CD4-positive, alpha-beta memory T cell (primary cell): ENCODE data around the gene BICD2. TPM values are rescaled to one million over a fixed set of nuclear protein-coding genes. Genes with fewer than 3 reads are reported as not detected.

Experiments
- CTCF ChIA-PET: fragments of 350-600 bp; sonication (Branson Sonifier 250); formaldehyde crosslinking; loops from one replicate; lab custom pipeline; 2021; ENCODE audit warnings: inconsistent platforms; ENCODE audit not compliant: partially characterized antibody; lab: Charles Lee
- POLR2A ChIA-PET: fragments of 350-600 bp; sonication (Branson Sonifier 250); formaldehyde crosslinking; loops from one replicate; lab custom pipeline; 2021; ENCODE audit not compliant: partially characterized antibody; lab: Charles Lee
- DNase-seq, 5 donors: peaks; one replicate each; pipeline versions ENCODE4 v3.0.0 to v3.0.0-alpha.2; 2020 to 2022; ENCODE audit warnings: mixed read lengths in 1 of 5
- H3K27ac ChIP-seq: one replicate; pipeline ENCODE4 v1.7.0; 2013; ENCODE audit warnings: low read depth, low read length
- H3K27me3 ChIP-seq: 2 replicates; pipeline ENCODE4 v1.7.0; 2013; ENCODE audit warnings: mild to moderate bottlenecking, low read length, moderate library complexity; ENCODE audit not compliant: insufficient read depth
- H3K36me3 ChIP-seq: 2 replicates; pipeline ENCODE4 v1.7.0; 2013; ENCODE audit warnings: mild to moderate bottlenecking, low read length, moderate library complexity; ENCODE audit not compliant: insufficient read depth
- H3K4me1 ChIP-seq: 2 replicates; pipeline ENCODE4 v1.7.0; 2013; ENCODE audit warnings: mild to moderate bottlenecking, low read length, moderate library complexity; ENCODE audit not compliant: insufficient read depth
- H3K4me3 ChIP-seq, 2 donors: one replicate each; pipeline ENCODE4 v1.7.0; 2013; ENCODE audit warnings: low read length in 2 of 2, mild to moderate bottlenecking in 1 of 2
- H3K9me3 ChIP-seq, 2 donors: one replicate each; pipeline ENCODE4 v1.7.0; 2013; ENCODE audit warnings: low read length in 2 of 2, control low read depth in 1 of 2; ENCODE audit not compliant: control insufficient read depth in 1 of 2
- H3K27ac Mint-ChIP-seq, 7 donors: one replicate each; pipeline ENCODE4 v1.8.0; 2020 to 2021; ENCODE audit warnings: mixed read lengths in 7 of 7, mild to moderate bottlenecking in 6 of 7, inconsistent platforms in 3 of 7, moderate library complexity in 3 of 7
- H3K27me3 Mint-ChIP-seq, 2 donors: one replicate each; pipeline ENCODE4 v1.8.0; 2020 to 2021; ENCODE audit warnings: mixed read lengths in 2 of 2
- H3K36me3 Mint-ChIP-seq, 2 donors: one replicate each; pipeline ENCODE4 v1.8.0; 2020 to 2021; ENCODE audit warnings: mixed read lengths in 2 of 2, inconsistent platforms in 1 of 2, mild to moderate bottlenecking in 1 of 2
- H3K4me1 Mint-ChIP-seq, 4 donors: one replicate each; pipeline ENCODE4 v1.8.0; 2020 to 2021; ENCODE audit warnings: mixed read lengths in 4 of 4, mild to moderate bottlenecking in 1 of 4
- H3K4me3 Mint-ChIP-seq, 8 donors: one replicate each; pipeline ENCODE4 v1.8.0; 2020 to 2021; ENCODE audit warnings: mixed read lengths in 8 of 8, mild to moderate bottlenecking in 7 of 8, moderate library complexity in 6 of 8, inconsistent platforms in 3 of 8
- H3K9me3 Mint-ChIP-seq, 8 donors: one replicate each; pipeline ENCODE4 v1.8.0; 2020 to 2021; ENCODE audit warnings: mixed read lengths in 8 of 8, mild to moderate bottlenecking in 5 of 8, inconsistent platforms in 3 of 8, moderate library complexity in 1 of 8
- intact Hi-C: fragments of 100-400 bp; cut with micrococcal nuclease; formaldehyde crosslinking; loops from one replicate; pipeline ENCODE4 v1.15.1; 2023
- polyA plus RNA-seq, 2 donors: library from polyadenylated mRNA; unstranded; fragments of 300-500 nt; fragmentation: Illumina TruSeq; gene quantifications; one replicate each; pipeline ENCODE4 v1.2.3, GENCODE V29; 2021
- total RNA-seq, 2 experiments: library from RNA; stranded (reverse); gene quantifications; one replicate each; pipeline ENCODE4 v1.2.3, GENCODE V29; 2021

Gene BICD2
- total and polyA plus RNA-seq, 4 experiments from 2014 or later = 3.8 to 34.2 (median 26.7) TPM

GRCh38 chr9:92745881-92746280 lies 18.8 kb downstream of the BICD2 start:
- H3K27ac ChIP-seq = no peak overlapping the region
- Mint-ChIP-seq H3K4me3 (peak overlapping the region in 1 of 8 donors; percentile 12), H3K9me3 (no peaks in the 10 kb centered on the region), H3K4me1 (peaks cover 49 to 79% (median 61%) of the 10 kb centered on the region in 4 donors), H3K27ac (peak overlapping the region in 1 of 7 donors; percentile 48), H3K36me3 (peaks cover 3 to 4% of the 10 kb centered on the region in 2 donors), H3K27me3 (no peaks in the 10 kb centered on the region)
- H3K36me3 ChIP-seq = no peaks in the 10 kb centered on the region
- DNase-seq = no peak
- no peaks in the 10 kb centered on the region for H3K9me3 ChIP-seq
- peaks cover 42% of the 10 kb centered on the region for H3K4me1 ChIP-seq
- POLR2A ChIA-PET = no interaction called here
- CTCF ChIA-PET = interaction anchor here (1.0 to 1.2 kb wide), 2 partner anchors 30 to 363 kb away, joined by 3 read pairs; no protein-coding TSS in a partner anchor
- no peaks in the 10 kb centered on the region for H3K27me3 ChIP-seq
- intact Hi-C loops = no loop called here
- H3K4me3 ChIP-seq = no peak overlapping the region

- no peak overlapping the region for H3K4me3 Mint-ChIP-seq
- Histone ChIP-seq H3K4me3 (no peak overlapping the region), H3K36me3 (no peaks in the 10 kb centered on the region), H3K4me1 (peaks cover 47% of the 10 kb centered on the region), H3K9me3 (no peaks in the 10 kb centered on the region), H3K27ac (no peak overlapping the region), H3K27me3 (no peaks in the 10 kb centered on the region)
- peaks cover 50 to 82% (median 65%) of the 10 kb centered on the region in 4 donors for H3K4me1 Mint-ChIP-seq
- ChIA-PET POLR2A (interaction anchor here (0.7 kb wide), 1 partner anchor 9 kb away, joined by 3 read pairs; no protein-coding TSS in a partner anchor), CTCF (interaction anchor here (1.0 kb wide), 1 partner anchor 363 kb away, joined by 3 read pairs; no protein-coding TSS in a partner anchor)
- H3K27me3 Mint-ChIP-seq = no peaks in the 10 kb centered on the region
- H3K27ac Mint-ChIP-seq = peak overlapping the region in 4 of 7 donors; percentile 57 to 89 (median 70)
- H3K36me3 Mint-ChIP-seq = peaks cover under 1 to 3% of the 10 kb centered on the region in 2 donors
- H3K9me3 Mint-ChIP-seq = no peaks in the 10 kb centered on the region
- no peak for DNase-seq
- intact Hi-C loops = no loop called here
Measured at GRCh38 chr9:92745331-92745730, 19.3 kb downstream of the BICD2 start.

- ChIA-PET CTCF (no interaction called here), POLR2A (no interaction called here)
- Histone ChIP-seq H3K27me3 (no peaks in the 10 kb centered on the region), H3K4me1 (peaks cover 75% of the 10 kb centered on the region), H3K27ac (no peak overlapping the region), H3K36me3 (no peaks in the 10 kb centered on the region), H3K4me3 (no peak overlapping the region), H3K9me3 (no peaks in the 10 kb centered on the region)
- Mint-ChIP-seq H3K4me1 (peaks cover 59 to 90% (median 77%) of the 10 kb centered on the region in 4 donors), H3K9me3 (no peaks in the 10 kb centered on the region), H3K27me3 (no peaks in the 10 kb centered on the region), H3K27ac (peak overlapping the region in 6 of 7 donors; percentile 18 to 75 (median 48)), H3K4me3 (peak overlapping the region in 1 of 8 donors; percentile 3), H3K36me3 (no peaks in the 10 kb centered on the region)
- intact Hi-C loops = no loop called here
- DNase-seq = no peak
Measured at GRCh38 chr9:92740969-92741368, 23.7 kb downstream of the BICD2 start.

- peaks cover 75% of the 10 kb centered on the region for H3K4me1 ChIP-seq
- peak overlapping the region in 2 of 8 donors; percentile 2 to 23 for H3K4me3 Mint-ChIP-seq
Measured at GRCh38 chr9:92740446-92740961, 24.1 kb downstream of the BICD2 start.

GRCh38 chr9:92740009-92740408 lies 24.6 kb downstream of the BICD2 start:
- Mint-ChIP-seq H3K27me3 (no peaks in the 10 kb centered on the region), H3K9me3 (no peaks in the 10 kb centered on the region), H3K27ac (peak overlapping the region in 6 of 7 donors; percentile 5 to 84 (median 56)), H3K4me3 (peak overlapping the region in 3 of 8 donors; percentile 7 to 24 (median 23)), H3K36me3 (no peaks in the 10 kb centered on the region), H3K4me1 (peaks cover 54 to 90% (median 76%) of the 10 kb centered on the region in 4 donors)
- Histone ChIP-seq H3K27ac (no peak overlapping the region), H3K4me3 (no peak overlapping the region), H3K36me3 (no peaks in the 10 kb centered on the region), H3K4me1 (peaks cover 72% of the 10 kb centered on the region), H3K9me3 (no peaks in the 10 kb centered on the region), H3K27me3 (no peaks in the 10 kb centered on the region)
- POLR2A ChIA-PET = no interaction called here
- intact Hi-C loops = no loop called here
- CTCF ChIA-PET = no interaction called here
- DNase-seq = no peak

More at GRCh38 chr9:92740446-92740961, 24.1 kb downstream of the BICD2 start:
- Mint-ChIP-seq H3K9me3 (no peaks in the 10 kb centered on the region), H3K4me1 (peaks cover 57 to 90% (median 76%) of the 10 kb centered on the region in 4 donors), H3K36me3 (no peaks in the 10 kb centered on the region), H3K27me3 (no peaks in the 10 kb centered on the region), H3K27ac (peak overlapping the region in 5 of 7 donors; percentile 45 to 74 (median 47))
- Histone ChIP-seq H3K9me3 (no peaks in the 10 kb centered on the region), H3K27ac (no peak overlapping the region), H3K27me3 (no peaks in the 10 kb centered on the region), H3K4me3 (no peak overlapping the region), H3K36me3 (no peaks in the 10 kb centered on the region)
- DNase-seq = no peak
- POLR2A ChIA-PET = no interaction called here
- CTCF ChIA-PET = no interaction called here
- intact Hi-C loops = no loop called here

GRCh38 chr9:92739346-92739970 lies 25.2 kb downstream of the BICD2 start:
- intact Hi-C loops = no loop called here
- Histone ChIP-seq H3K27me3 (no peaks in the 10 kb centered on the region), H3K27ac (no peak overlapping the region), H3K36me3 (no peaks in the 10 kb centered on the region), H3K4me1 (peaks cover 72% of the 10 kb centered on the region), H3K4me3 (no peak overlapping the region), H3K9me3 (no peaks in the 10 kb centered on the region)
- no peaks in the 10 kb centered on the region for H3K27me3 Mint-ChIP-seq
- H3K9me3 Mint-ChIP-seq = no peaks in the 10 kb centered on the region
- H3K4me1 Mint-ChIP-seq = peaks cover 52 to 85% (median 74%) of the 10 kb centered on the region in 4 donors
- H3K36me3 Mint-ChIP-seq = no peaks in the 10 kb centered on the region
- H3K4me3 Mint-ChIP-seq = no peak overlapping the region
- CTCF ChIA-PET = no interaction called here
- POLR2A ChIA-PET = no interaction called here
- no peak for DNase-seq
- peak overlapping the region in 4 of 7 donors; percentile 41 to 81 (median 66) for H3K27ac Mint-ChIP-seq

- no peaks in the 10 kb centered on the region for H3K9me3 ChIP-seq
- Mint-ChIP-seq H3K9me3 (no peaks in the 10 kb centered on the region), H3K27ac (peak overlapping the region in 2 of 7 donors; percentile 49 to 74), H3K4me1 (peaks cover 47 to 81% (median 68%) of the 10 kb centered on the region in 4 donors), H3K4me3 (no peak overlapping the region), H3K27me3 (no peaks in the 10 kb centered on the region), H3K36me3 (no peaks in the 10 kb centered on the region)
- no peak overlapping the region for H3K27ac ChIP-seq
- ChIA-PET POLR2A (no interaction called here), CTCF (no interaction called here)
- peaks cover 67% of the 10 kb centered on the region for H3K4me1 ChIP-seq
- no peaks in the 10 kb centered on the region for H3K27me3 ChIP-seq
- intact Hi-C loops = no loop called here
- H3K36me3 ChIP-seq = no peaks in the 10 kb centered on the region
- no peak overlapping the region for H3K4me3 ChIP-seq
- DNase-seq = no peak
Measured at GRCh38 chr9:92738661-92739081, 26.0 kb downstream of the BICD2 start.
